Measurements from ENCODE around the gene SPCS2.

DNA sequence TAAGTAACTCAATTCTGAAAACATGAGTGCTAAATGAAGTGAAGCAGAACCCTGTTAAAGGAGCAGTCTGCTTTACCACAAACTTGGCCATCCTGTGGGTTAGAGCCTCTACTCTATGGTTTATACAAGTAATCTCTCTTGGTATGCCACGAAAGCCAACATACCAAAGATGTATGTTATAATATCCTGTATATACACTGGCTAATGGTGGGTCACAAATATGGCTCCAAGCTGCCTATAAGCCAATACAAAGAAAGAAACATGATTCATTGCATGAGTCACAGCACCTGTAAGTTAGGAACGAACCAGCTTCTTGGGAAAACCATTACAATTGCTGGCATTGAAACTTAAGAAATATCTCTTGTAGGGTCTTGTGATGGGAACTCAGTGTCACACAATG lies 16.3 kb upstream of the SPCS2 start:
- TF ChIP-seq, protein P1, sequence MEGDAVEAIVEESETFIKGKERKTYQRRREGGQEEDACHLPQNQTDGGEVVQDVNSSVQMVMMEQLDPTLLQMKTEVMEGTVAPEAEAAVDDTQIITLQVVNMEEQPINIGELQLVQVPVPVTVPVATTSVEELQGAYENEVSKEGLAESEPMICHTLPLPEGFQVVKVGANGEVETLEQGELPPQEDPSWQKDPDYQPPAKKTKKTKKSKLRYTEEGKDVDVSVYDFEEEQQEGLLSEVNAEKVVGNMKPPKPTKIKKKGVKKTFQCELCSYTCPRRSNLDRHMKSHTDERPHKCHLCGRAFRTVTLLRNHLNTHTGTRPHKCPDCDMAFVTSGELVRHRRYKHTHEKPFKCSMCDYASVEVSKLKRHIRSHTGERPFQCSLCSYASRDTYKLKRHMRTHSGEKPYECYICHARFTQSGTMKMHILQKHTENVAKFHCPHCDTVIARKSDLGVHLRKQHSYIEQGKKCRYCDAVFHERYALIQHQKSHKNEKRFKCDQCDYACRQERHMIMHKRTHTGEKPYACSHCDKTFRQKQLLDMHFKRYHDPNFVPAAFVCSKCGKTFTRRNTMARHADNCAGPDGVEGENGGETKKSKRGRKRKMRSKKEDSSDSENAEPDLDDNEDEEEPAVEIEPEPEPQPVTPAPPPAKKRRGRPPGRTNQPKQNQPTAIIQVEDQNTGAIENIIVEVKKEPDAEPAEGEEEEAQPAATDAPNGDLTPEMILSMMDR (IDR thresholded peaks at IDR 0.05), result no peak
- TF ChIP-seq POLR2A (IDR thresholded peaks at IDR 0.05), result no peak

Measured in tibial nerve (tissue), 3 donors.